NCI-H2171 treated with DMSO at 0.1 percent for 48 hours (cell line): ENCODE data around the gene RALGAPA2.

Experiments used
- DNase-seq: peaks from one replicate; lab custom pipeline; 2025; lab: John Stamatoyannopoulos, UW

The RALGAPA2 gene

DNA sequence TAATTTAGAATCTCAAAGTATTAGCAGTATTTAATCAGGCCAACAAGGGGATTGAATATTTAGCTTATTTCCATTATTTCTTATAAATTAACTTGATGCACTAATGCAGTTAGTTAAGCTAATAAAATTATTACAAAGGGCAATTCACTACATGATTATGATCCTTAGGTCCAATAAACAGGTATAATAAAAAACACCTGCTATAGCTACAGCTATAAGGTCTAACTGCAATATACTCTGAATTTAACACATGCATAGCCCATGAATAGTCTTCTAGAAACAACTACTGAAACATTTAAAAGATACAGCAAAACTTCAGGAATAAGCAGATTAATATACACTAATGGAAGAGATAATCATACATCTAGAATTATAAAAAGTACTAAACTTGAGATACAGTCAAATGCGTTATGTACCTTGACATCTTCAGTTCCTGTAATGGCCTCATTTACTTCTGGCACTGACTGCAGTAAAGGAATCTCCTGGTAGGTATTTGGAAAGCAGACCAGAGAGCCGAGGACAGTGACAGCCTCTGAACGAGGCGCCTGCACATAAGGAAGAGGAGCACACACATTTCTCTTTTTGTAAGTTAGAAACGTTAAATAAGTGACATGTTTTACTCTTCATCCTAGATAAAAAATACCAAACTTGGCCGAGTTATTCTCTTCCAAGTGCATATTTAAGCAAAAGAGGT, 176.1 kb downstream of the RALGAPA2 start:
- no peak for DNase-seq

DNA sequence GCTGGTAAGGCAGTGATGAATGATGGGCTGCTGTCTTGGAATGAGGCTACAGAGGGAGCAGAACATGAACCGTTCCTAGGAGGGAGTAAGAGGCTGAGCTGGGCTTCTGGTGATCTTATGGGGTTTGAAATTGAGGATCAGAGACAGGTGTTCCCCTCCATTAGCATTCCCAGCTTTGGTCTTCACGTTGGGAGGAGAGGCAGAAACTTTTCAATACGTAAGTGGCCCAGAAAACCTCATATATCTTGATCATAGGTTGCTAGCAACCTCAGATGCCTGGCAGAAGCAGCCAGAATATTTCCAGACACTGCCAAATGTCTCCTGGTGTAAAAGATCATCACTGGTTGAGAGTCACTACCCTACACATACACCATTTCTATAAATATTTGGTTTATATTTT, 177.4 kb downstream of the RALGAPA2 start:
- no peak for DNase-seq

DNA sequence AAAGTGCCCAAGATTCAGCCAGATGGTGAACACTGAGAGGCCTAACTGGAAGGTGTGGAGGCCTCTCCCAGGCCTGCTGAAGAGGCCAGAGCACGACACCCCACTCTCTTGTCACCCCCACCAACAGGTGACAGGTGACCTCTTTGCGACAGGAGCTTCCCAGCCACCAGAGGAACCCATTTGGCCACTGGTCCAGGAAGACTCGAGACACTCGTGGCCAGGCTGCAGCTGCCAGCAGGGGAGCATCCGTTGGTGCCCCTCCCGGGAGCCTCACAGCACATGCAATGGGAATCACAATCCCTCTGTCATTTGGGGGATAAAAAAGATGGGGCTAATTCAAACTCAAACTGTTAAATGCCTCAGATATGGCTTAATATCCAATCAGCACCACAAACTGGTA, 181.2 kb downstream of the RALGAPA2 start:
- DNase-seq, result no peak

DNA sequence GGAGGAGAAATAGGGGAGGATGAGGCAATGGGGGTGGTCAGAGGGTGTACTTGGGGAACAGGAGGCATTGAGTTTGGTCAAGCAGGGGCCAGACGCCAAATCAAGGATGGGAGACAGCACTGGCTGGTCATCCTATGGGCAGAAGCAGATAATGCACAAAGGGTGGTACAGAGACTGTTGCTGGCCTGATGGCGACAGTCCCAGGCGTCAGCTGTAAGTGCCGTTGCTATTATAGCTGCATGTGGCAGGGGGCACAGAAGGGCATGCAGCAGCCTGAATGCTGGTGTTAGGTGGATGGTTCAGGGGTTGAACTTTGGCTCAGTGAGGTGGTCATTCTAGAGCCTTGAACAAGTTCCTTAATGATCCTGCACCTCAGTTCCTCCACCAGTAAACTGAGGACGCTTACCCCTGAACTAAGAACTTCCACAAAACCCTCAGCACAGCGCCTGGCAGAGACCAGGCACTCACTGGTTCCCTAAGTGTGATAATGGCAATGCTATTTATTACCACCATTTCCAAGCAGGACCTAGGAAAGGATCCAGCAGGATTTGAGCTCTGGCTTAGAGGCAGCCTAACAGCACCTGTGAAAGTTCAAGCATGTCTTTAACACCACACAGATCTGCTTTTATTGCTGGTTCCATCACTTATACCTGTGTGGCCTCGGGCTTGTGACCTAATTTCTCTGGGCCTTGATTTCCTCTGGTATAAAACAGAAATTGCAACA, 181.9 kb downstream of the RALGAPA2 start:
- no peak for DNase-seq

- DNase-seq, result no peak
Measured at GRCh38 chr20:20529597-20529996, 182.8 kb downstream of the RALGAPA2 start.

GRCh38 chr20:20528861-20529260, 183.6 kb downstream of the RALGAPA2 start:
- DNase-seq, result no peak

- DNase-seq, result no peak
Measured at GRCh38 chr20:20527661-20528060, 184.8 kb downstream of the RALGAPA2 start.

- no peak for DNase-seq
Measured at GRCh38 chr20:20525756-20526155, 186.7 kb downstream of the RALGAPA2 start.

DNA sequence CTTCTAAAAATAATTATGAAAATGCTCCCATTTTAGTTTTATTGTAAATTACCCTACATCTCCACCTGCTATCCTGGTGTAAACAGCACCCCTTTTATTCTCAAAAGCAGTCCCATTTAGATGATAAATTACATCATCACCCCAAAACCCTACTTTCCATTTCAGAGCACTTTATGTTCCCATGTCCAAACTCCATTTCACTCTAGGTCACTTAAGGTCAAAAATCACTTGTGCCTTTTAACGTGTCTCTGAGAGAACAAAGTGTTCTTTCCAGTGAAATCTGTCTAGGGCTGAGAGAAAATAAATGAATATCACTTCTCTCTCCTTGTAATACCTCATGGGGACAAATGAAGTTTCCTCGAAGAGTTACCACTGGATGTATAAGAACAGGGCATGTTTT, 187.2 kb downstream of the RALGAPA2 start:
- no peak for DNase-seq

GRCh38 chr20:20524756-20525155, 187.7 kb downstream of the RALGAPA2 start:
- DNase-seq, result no peak

GRCh38 chr20:20521736-20522135, 190.7 kb downstream of the RALGAPA2 start:
- no peak for DNase-seq

GRCh38 chr20:20520776-20521175, 191.7 kb downstream of the RALGAPA2 start:
- DNase-seq, result no peak

DNA sequence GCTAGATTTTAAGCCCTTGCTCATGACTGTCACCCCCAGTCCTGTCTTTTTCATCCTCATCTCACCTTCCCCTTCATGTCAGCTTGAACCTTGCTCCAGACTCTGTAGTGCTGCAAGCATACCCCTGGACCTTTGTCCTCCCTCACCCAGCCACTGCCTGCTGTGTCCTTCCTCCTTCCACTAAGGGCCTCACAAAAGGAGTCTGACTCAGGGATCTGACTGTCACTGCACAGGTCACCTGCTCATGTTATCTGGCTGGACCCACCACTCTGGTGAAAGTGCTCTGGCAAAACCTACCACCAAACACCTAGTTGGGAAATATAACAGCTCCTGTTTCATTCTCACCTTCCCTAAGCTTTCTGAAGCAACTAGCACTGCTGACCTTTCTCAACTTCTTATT, 193.2 kb downstream of the RALGAPA2 start:
- no peak for DNase-seq

GRCh38 chr20:20518263-20518662, 194.2 kb downstream of the RALGAPA2 start:
- no peak for DNase-seq

- DNase-seq, result no peak
Measured at GRCh38 chr20:20517296-20517695, 195.1 kb downstream of the RALGAPA2 start.

GRCh38 chr20:20513720-20514119, 198.7 kb downstream of the RALGAPA2 start:
- no peak for DNase-seq

GRCh38 chr20:20505554-20505953, 206.9 kb downstream of the RALGAPA2 start:
- DNase-seq, result peak; percentile 42

DNA sequence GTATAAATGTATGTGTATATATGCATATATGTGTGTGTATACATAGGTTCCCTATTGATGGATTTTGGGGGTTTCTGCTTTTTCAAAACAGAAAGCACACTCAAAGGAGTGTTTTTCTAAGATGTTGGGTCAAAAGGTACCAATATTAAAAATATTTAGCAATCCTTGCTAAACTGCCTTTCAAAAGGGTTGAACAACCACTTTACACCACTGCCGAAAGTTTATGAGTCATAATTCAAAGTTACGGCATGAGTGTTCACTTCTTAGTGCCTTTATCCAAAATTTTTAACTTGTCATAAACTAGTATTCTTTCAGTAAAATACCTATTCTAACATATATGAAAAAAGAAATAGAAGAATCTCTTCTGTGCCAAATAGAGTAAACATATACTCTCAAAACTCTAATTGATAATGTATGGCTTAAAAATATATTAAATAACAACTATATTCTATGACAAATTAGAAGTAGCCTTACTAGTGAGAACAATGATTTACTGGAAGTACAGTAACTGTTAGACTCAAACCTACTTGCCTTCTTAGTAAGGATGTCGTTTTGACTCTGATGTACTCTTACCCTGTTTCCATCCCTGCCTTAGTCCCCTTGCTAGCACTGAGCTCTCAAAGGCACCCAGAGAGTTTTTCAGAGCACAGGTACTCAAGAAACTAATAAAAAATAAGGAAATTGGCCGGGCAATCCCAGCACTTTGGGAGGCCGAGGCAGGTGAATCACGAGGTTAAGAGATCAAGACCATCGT, 208.5 kb downstream of the RALGAPA2 start:
- DNase-seq, result no peak

DNA sequence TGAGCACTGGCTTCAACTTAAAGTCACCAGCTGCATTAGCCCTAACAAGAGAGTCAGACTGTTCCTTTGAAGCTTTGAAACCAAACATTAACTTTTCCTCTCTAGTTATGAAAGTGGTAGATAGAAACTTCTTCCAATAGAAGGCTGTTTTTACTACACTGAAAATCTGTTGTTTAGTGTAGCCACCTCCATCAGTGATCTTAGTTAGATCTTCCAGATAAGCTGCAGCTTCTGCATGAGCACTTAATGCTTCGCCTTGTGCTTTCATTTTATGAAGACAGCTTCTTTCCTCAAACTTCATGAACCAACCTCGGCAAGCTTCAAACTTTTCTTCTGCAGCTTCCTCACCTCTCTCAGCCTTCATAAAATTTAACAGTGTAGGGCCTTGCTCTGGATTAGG, 211.3 kb downstream of the RALGAPA2 start:
- no peak for DNase-seq

- DNase-seq, result no peak
Measured at GRCh38 chr20:20500312-20500711, 212.1 kb downstream of the RALGAPA2 start.

GRCh38 chr20:20499439-20499838, 213.0 kb downstream of the RALGAPA2 start:
- DNase-seq, result no peak

DNA sequence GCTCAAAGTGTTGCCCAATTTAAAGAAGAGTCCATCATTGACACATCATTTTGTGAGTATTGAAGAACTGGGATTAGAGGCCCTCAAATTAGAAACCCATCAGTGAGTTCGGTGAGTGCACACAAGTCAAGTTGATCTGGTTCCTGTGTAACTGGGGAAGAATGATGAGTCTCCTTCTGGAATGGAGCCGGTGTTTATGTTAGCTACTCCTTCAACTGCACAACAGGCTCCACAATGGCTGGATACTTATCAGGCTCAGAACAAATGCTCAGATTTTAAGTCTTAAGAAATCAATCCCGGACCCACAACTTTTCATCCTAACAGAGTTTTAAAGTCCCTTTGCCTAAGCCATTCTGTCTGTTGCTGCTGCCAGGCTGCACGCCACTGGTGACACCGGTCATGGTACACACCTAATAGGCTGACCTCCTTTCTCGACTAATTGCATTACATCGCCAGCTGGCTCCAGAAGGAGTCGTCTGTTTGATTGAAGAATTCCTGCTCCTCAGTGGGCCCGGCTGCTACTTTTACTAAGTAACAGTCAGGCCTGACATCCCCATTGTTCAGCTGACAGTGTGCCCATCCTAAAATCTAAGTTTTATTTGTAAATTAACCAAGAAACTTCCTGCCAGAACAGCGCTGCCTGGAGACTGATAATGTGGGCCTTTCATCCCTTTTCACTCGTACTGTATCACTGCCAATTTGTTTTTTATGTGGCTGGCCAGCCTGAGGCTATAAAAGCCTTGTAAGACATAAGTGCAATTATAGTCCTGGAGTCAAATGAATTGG, 214.2 kb downstream of the RALGAPA2 start:
- DNase-seq, result no peak
